Loucy (cell line): ENCODE results near the gene MRPL28.

Experiments used
- H2AFZ ChIP-seq: fragments of 200-600 bp; sonication (generic); 2 replicates; pipeline ENCODE4 v1.6.0; 2016; ENCODE audit warnings: antibody characterized with exemption, mild to moderate bottlenecking, low read length, moderate library complexity
- H3F3A ChIP-seq: fragments of 200-600 bp; 2 replicates; pipeline ENCODE4 v1.6.0; 2016; ENCODE audit warnings: antibody characterized with exemption, low read depth, mild to moderate bottlenecking
- H3K27me3 ChIP-seq: fragments of 200-600 bp; sonication (generic); 2 replicates; pipeline ENCODE4 v1.6.1; 2014; ENCODE audit warnings: low read length, mild to moderate bottlenecking; ENCODE audit not compliant: insufficient read depth, poor library complexity, severe bottlenecking
- H3K36me3 ChIP-seq: fragments of 200-600 bp; sonication (generic); 2 replicates; pipeline ENCODE4 v1.6.1; 2016; ENCODE audit warnings: low read length; ENCODE audit not compliant: insufficient read depth
- H3K4me1 ChIP-seq: fragments of 200-600 bp; sonication (generic); 2 replicates; pipeline ENCODE4 v1.5.1; 2014; ENCODE audit warnings: low read length, mild to moderate bottlenecking; ENCODE audit not compliant: insufficient read depth, poor library complexity, severe bottlenecking
- H3K4me2 ChIP-seq: fragments of 200-600 bp; sonication (generic); 2 replicates; pipeline ENCODE4 v1.6.0; 2014; ENCODE audit warnings: antibody characterized with exemption, low read length, low read depth, mild to moderate bottlenecking; ENCODE audit not compliant: poor library complexity, severe bottlenecking
- H3K4me3 ChIP-seq: fragments of 200-600 bp; sonication (generic); 2 replicates; pipeline ENCODE4 v1.5.1; 2014; ENCODE audit warnings: low read length, mild to moderate bottlenecking, mixed read lengths; ENCODE audit not compliant: poor library complexity, severe bottlenecking
- H3K79me2 ChIP-seq: fragments of 200-600 bp; sonication (generic); 2 replicates; pipeline ENCODE4 v1.6.1; 2014; ENCODE audit warnings: low read length; ENCODE audit not compliant: insufficient read depth
- H3K9ac ChIP-seq: fragments of 200-600 bp; sonication (generic); 2 replicates; pipeline ENCODE4 v1.6.0; 2014; ENCODE audit warnings: mild to moderate bottlenecking, low read depth, low read length, moderate library complexity; ENCODE audit not compliant: poor library complexity, severe bottlenecking
- H3K9me2 ChIP-seq: fragments of 200-600 bp; sonication (generic); replicated peaks from 2 replicates; pipeline ENCODE4 v1.6.1; 2016; ENCODE audit warnings: low read depth, low read length, mixed read lengths
- H3K9me3 ChIP-seq: fragments of 200-600 bp; sonication (generic); 2 replicates; pipeline ENCODE4 v1.6.1; 2014; ENCODE audit warnings: mild to moderate bottlenecking, antibody characterized with exemption, low read length, low read depth; ENCODE audit not compliant: insufficient read depth
- H4K20me1 ChIP-seq: fragments of 200-600 bp; sonication (generic); 2 replicates; pipeline ENCODE4 v1.6.0; 2014; ENCODE audit warnings: antibody characterized with exemption, low read length, mild to moderate bottlenecking; ENCODE audit not compliant: insufficient read depth, poor library complexity, severe bottlenecking
- EZH2phosphoT487 ChIP-seq: fragments of 200-600 bp; IDR thresholded peaks from 2 replicates; pipeline ENCODE4 v1.6.1; 2018; ENCODE audit warnings: antibody characterized with exemption, mild to moderate bottlenecking, moderate library complexity, borderline replicate concordance
- TF ChIP-seq, protein P1 (sequence below): fragments of 200-600 bp; sonication (generic); conservative IDR thresholded peaks from 2 replicates; pipeline ENCODE4 v1.5.1; 2014; ENCODE audit warnings: mild to moderate bottlenecking, antibody characterized with exemption, low read length

MRPL28 gene

GRCh38 chr16:354971-355461, 15.3 kb downstream of the MRPL28 start:
- H2AFZ ChIP-seq = 0 out of 2 replicates have a peak overlapping the region, but pooled peaks have one; percentile 64
- H3K4me2 ChIP-seq = peak overlapping the region; percentile 70
- no peaks in the 10 kb centered on the region for H3K9me2 ChIP-seq
- no peaks in the 10 kb centered on the region for H3F3A ChIP-seq
- no peaks in the 10 kb centered on the region for H4K20me1 ChIP-seq
- H3K4me3 ChIP-seq = peak overlapping the region; percentile 35
- no peak for TF ChIP-seq EZH2phosphoT487
- TF ChIP-seq, protein P1, sequence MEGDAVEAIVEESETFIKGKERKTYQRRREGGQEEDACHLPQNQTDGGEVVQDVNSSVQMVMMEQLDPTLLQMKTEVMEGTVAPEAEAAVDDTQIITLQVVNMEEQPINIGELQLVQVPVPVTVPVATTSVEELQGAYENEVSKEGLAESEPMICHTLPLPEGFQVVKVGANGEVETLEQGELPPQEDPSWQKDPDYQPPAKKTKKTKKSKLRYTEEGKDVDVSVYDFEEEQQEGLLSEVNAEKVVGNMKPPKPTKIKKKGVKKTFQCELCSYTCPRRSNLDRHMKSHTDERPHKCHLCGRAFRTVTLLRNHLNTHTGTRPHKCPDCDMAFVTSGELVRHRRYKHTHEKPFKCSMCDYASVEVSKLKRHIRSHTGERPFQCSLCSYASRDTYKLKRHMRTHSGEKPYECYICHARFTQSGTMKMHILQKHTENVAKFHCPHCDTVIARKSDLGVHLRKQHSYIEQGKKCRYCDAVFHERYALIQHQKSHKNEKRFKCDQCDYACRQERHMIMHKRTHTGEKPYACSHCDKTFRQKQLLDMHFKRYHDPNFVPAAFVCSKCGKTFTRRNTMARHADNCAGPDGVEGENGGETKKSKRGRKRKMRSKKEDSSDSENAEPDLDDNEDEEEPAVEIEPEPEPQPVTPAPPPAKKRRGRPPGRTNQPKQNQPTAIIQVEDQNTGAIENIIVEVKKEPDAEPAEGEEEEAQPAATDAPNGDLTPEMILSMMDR = no peak
- H3K9ac ChIP-seq = peak overlapping the region; percentile 58
- H3K79me2 ChIP-seq = peaks cover 19% of the 10 kb centered on the region; the same call in 1 of the 2 replicates
- H3K27me3 ChIP-seq = no peaks in the 10 kb centered on the region
- H3K9me3 ChIP-seq = no peaks in the 10 kb centered on the region
- H3K36me3 ChIP-seq = no peaks in the 10 kb centered on the region
- peaks cover 20% of the 10 kb centered on the region for H3K4me1 ChIP-seq

- Histone ChIP-seq H3K79me2 (peaks cover 25% of the 10 kb centered on the region; the same call in 1 of the 2 replicates), H3K27me3 (no peaks in the 10 kb centered on the region), H2AFZ (no peak overlapping the region), H3K4me2 (peak overlapping the region; percentile 70), H3K9ac (peak overlapping the region; percentile 58), H3K4me1 (peaks cover 27% of the 10 kb centered on the region), H4K20me1 (no peaks in the 10 kb centered on the region), H3K36me3 (no peaks in the 10 kb centered on the region), H3K9me2 (no peaks in the 10 kb centered on the region), H3F3A (no peaks in the 10 kb centered on the region), H3K9me3 (no peaks in the 10 kb centered on the region), H3K4me3 (peak overlapping the region; percentile 35)
- TF ChIP-seq, protein P1 = no peak
- TF ChIP-seq EZH2phosphoT487 = no peak
Observed at GRCh38 chr16:354291-354881, 16.0 kb downstream of the MRPL28 start.

- peaks cover 30% of the 10 kb centered on the region for H3K4me1 ChIP-seq
- no peaks in the 10 kb centered on the region for H4K20me1 ChIP-seq
- H3K36me3 ChIP-seq = no peaks in the 10 kb centered on the region
- TF ChIP-seq, protein P1 = no peak
- no peak for TF ChIP-seq EZH2phosphoT487
- no peaks in the 10 kb centered on the region for H3K9me3 ChIP-seq
- no peak overlapping the region for H2AFZ ChIP-seq
- H3K79me2 ChIP-seq = peaks cover 32% of the 10 kb centered on the region; the same call in 1 of the 2 replicates
- no peaks in the 10 kb centered on the region for H3K27me3 ChIP-seq
- H3K4me2 ChIP-seq = peak overlapping the region; percentile 70
- no peaks in the 10 kb centered on the region for H3K9me2 ChIP-seq
- no peak overlapping the region for H3K4me3 ChIP-seq
- no peaks in the 10 kb centered on the region for H3F3A ChIP-seq
- H3K9ac ChIP-seq = no peak overlapping the region
Observed at GRCh38 chr16:353404-354290, 16.7 kb downstream of the MRPL28 start.
